Right lung (tissue), 5 donors: ENCODE measurements around the gene SLC44A2. TPM values are rescaled to one million over a fixed set of nuclear protein-coding genes. Genes with fewer than 3 reads are reported as not detected.

Experiments used
- polyA plus RNA-seq, 5 donors: library from polyadenylated mRNA; unstranded; fragments of 120-200 nt; gene quantifications; one replicate each; pipeline versions ENCODE4 v1.2.1 to v1.2.3, GENCODE V29; 2013; ENCODE audit warnings: inconsistent platforms in 1 of 5, low replicate concordance in 1 of 5; ENCODE audit not compliant: insufficient read length in 5 of 5, insufficient read depth in 1 of 5

Gene SLC44A2
- polyA plus RNA-seq, 5 donors = 165 to 214 (median 182) TPM

Other genes starting within 250 kb of the SLC44A2 start
- gene TYK2, start 245.0 kb upstream of the SLC44A2 start, polyA plus RNA-seq = 100 to 1,000 TPM; 112 to 162 (median 149) TPM
- 100 to 1,000 TPM; 147 to 223 (median 164) TPM for gene CDC37, start 222.0 kb upstream of the SLC44A2 start, polyA plus RNA-seq
- gene PDE4A, start 205.0 kb upstream of the SLC44A2 start, polyA plus RNA-seq = 10 to 100 TPM in 1 of 5 donors, 1 to 10 TPM in 4; 3.7 to 10.1 (median 8.7) TPM
- 10 to 100 TPM; 66.3 to 78.0 (median 76.7) TPM for gene KEAP1, start 122.2 kb upstream of the SLC44A2 start, polyA plus RNA-seq
- gene S1PR5, start 108.1 kb upstream of the SLC44A2 start, polyA plus RNA-seq = under 1 TPM; 0.41 to 0.87 (median 0.65) TPM
- gene ATG4D, start 81.6 kb upstream of the SLC44A2 start, polyA plus RNA-seq = 10 to 100 TPM; 15.1 to 23.5 (median 19.9) TPM
- 10 to 100 TPM; 25.4 to 38.2 (median 32.8) TPM for gene KRI1, start 59.5 kb upstream of the SLC44A2 start, polyA plus RNA-seq
- 10 to 100 TPM; 10.3 to 13.7 (median 11.4) TPM for gene CDKN2D, start 56.6 kb upstream of the SLC44A2 start, polyA plus RNA-seq
- gene AP1M2, start 38.2 kb upstream of the SLC44A2 start, polyA plus RNA-seq = 10 to 100 TPM; 28.8 to 44.7 (median 34.4) TPM
- 100 to 1,000 TPM; 275 to 315 (median 296) TPM for gene ILF3, start 28.8 kb downstream of the SLC44A2 start, polyA plus RNA-seq
- 10 to 100 TPM; 33.6 to 60.7 (median 44.8) TPM for gene QTRT1, start 75.9 kb downstream of the SLC44A2 start, polyA plus RNA-seq
- 100 to 1,000 TPM in 2 of 5 donors, 10 to 100 TPM in 3; 78.1 to 110 (median 98.8) TPM for gene DNM2, start 92.5 kb downstream of the SLC44A2 start, polyA plus RNA-seq
- gene TMED1, start 210.7 kb downstream of the SLC44A2 start, polyA plus RNA-seq = 10 to 100 TPM; 28.3 to 57.5 (median 37.0) TPM
- gene C19orf38, start 222.9 kb downstream of the SLC44A2 start, polyA plus RNA-seq = 1 to 10 TPM; 3.1 to 4.5 (median 4.1) TPM
- gene CARM1, start 246.0 kb downstream of the SLC44A2 start, polyA plus RNA-seq = 10 to 100 TPM; 30.6 to 54.3 (median 43.5) TPM